HFFc6 (cell line): Measurements from ENCODE around the gene SRSF11. TPM values are rescaled to one million over a fixed set of nuclear protein-coding genes. Genes with fewer than 3 reads are reported as not detected.
"Not testable (repeated sequence)": the region's sequence is repeated elsewhere in the genome, so short reads cannot be mapped to it uniquely, and the experiment has no call there.

ENCODE experiments used
- DNase-seq: peaks from one replicate; pipeline ENCODE4 v3.0.0-alpha.2; 2018
- H3K27ac Mint-ChIP-seq: 2 replicates; pipeline ENCODE4 v1.8.0; 2020; ENCODE audit warnings: mild to moderate bottlenecking, mixed read lengths
- H3K27me3 Mint-ChIP-seq: 2 replicates; pipeline ENCODE4 v1.8.0; 2021; ENCODE audit warnings: mild to moderate bottlenecking, moderate library complexity, mixed read lengths; ENCODE audit not compliant: insufficient read depth
- H3K36me3 Mint-ChIP-seq: 2 replicates; pipeline ENCODE4 v1.8.0; 2021; ENCODE audit warnings: low read depth, mixed read lengths
- H3K4me1 Mint-ChIP-seq: 2 replicates; pipeline ENCODE4 v1.8.0; 2020; ENCODE audit warnings: low read depth, mixed read lengths
- H3K4me3 Mint-ChIP-seq: 2 replicates; pipeline ENCODE4 v1.8.0; 2020; ENCODE audit warnings: mild to moderate bottlenecking, moderate library complexity, mixed read lengths
- H3K9me3 Mint-ChIP-seq: 2 replicates; pipeline ENCODE4 v1.8.0; 2020; ENCODE audit warnings: mild to moderate bottlenecking, mixed read lengths
- CTCF ChIP-seq: fragments of 200-600 bp; sonication (generic); IDR thresholded peaks from 2 replicates; pipeline ENCODE4 v1.5.0; 2021; ENCODE audit warnings: antibody characterized with exemption, mild to moderate bottlenecking
- long read RNA-seq: library from polyadenylated mRNA; unstranded; transcript quantifications from one replicate; pipeline ENCODE4 v2.0.0, GENCODE V29; 2019
- total RNA-seq, 6 experiments: library from RNA; stranded (reverse); fragmentation: NEBNext Ultra II Directional; extraction: Animal tissue kit (Norgen Biotek cat#: 25700); gene quantifications; 2 replicates in 1 of 6; 3 replicates in 5 of 6; pipeline ENCODE4 v1.2.3, GENCODE V29; 2021

Gene SRSF11
- total RNA-seq, result 100 to 1,000 TPM in 3 of 6 experiments, 10 to 100 TPM in 3; 94.9 to 107 (median 100) TPM
- long read RNA-seq, partial matches to known transcripts, result 112 of 144 reads
- long read RNA-seq, other reads (novel, unspliced or antisense), result 27 of 144 reads

- Mint-ChIP-seq H3K27ac (peak within 1 kb of the TSS; percentile 97), H3K27me3 (peaks cover 6% of the 10 kb centered on the region), H3K4me1 (peaks cover 53% of the 10 kb centered on the region), H3K4me3 (peak within 1 kb of the TSS; percentile 89), H3K36me3 (peaks cover 23% of the 10 kb centered on the region), H3K9me3 (no peaks in the 10 kb centered on the region)
- peak; percentile 92 for DNase-seq
- peak; percentile 27; the same call in 1 of the 2 replicates for TF ChIP-seq CTCF
Observed at GRCh38 chr1:70221238-70222121, at the start of gene SRSF11. Gene SRSF11, plus strand, starts transcription at chr1:70221380. Its CDS starts 257 bp downstream, at chr1:70221637.

GRCh38 chr1:70171512-70171911 is 49.7 kb upstream of the SRSF11 start:
- Mint-ChIP-seq H3K9me3 (no peaks in the 10 kb centered on the region), H3K4me3 (no peak overlapping the region), H3K27ac (no peak overlapping the region), H3K27me3 (no peaks in the 10 kb centered on the region), H3K4me1 (peaks cover 24% of the 10 kb centered on the region), H3K36me3 (peaks cover 11% of the 10 kb centered on the region)
- no peak for DNase-seq
- no peak for TF ChIP-seq CTCF

- not testable (repeated sequence) for H3K9me3 Mint-ChIP-seq, H3K4me3 Mint-ChIP-seq, H3K4me1 Mint-ChIP-seq, H3K27ac Mint-ChIP-seq, H3K36me3 Mint-ChIP-seq, H3K27me3 Mint-ChIP-seq, DNase-seq
Observed at GRCh38 chr1:70185181-70185580, 36.0 kb upstream of the SRSF11 start.

- H3K27me3 Mint-ChIP-seq, result no peaks in the 10 kb centered on the region
Observed at GRCh38 chr1:70188522-70188921, 32.7 kb upstream of the SRSF11 start.

GRCh38 chr1:70190180-70190579 is 31.0 kb upstream of the SRSF11 start:
- Mint-ChIP-seq H3K36me3 (no peaks in the 10 kb centered on the region; the same call in 1 of the 2 replicates), H3K9me3 (no peaks in the 10 kb centered on the region), H3K4me3 (no peak overlapping the region), H3K27ac (no peak overlapping the region), H3K27me3 (no peaks in the 10 kb centered on the region), H3K4me1 (peaks cover 14% of the 10 kb centered on the region)
- no peak for DNase-seq
- TF ChIP-seq CTCF, result no peak

More at GRCh38 chr1:70188522-70188921, 32.7 kb upstream of the SRSF11 start:
- Mint-ChIP-seq H3K36me3 (no peaks in the 10 kb centered on the region; the same call in 1 of the 2 replicates), H3K4me3 (no peak overlapping the region), H3K27ac (no peak overlapping the region), H3K9me3 (no peaks in the 10 kb centered on the region), H3K4me1 (peaks cover 14% of the 10 kb centered on the region)
- no peak for DNase-seq
- no peak for TF ChIP-seq CTCF

GRCh38 chr1:70192446-70192845 is 28.7 kb upstream of the SRSF11 start:
- not testable (repeated sequence) for DNase-seq, H3K4me3 Mint-ChIP-seq, H3K36me3 Mint-ChIP-seq, H3K9me3 Mint-ChIP-seq, H3K27me3 Mint-ChIP-seq, H3K27ac Mint-ChIP-seq
- H3K4me1 Mint-ChIP-seq, result peaks cover 14% of the 10 kb centered on the region
